ENCODE measurements around the gene CTF1.

GRCh38 chr16:30928390-30928789, 32.0 kb downstream of the CTF1 start:
- TF ChIP-seq CTCF (IDR thresholded peaks at IDR 0.05; ENCODE audit: low read length) (no peak), EZH2phosphoT487 (IDR thresholded peaks at IDR 0.05; ENCODE audit: low read length) (no peak), EZH2 (optimal IDR thresholded peaks at IDR 0.05; ENCODE audit: low read depth, low read length) (no peak)
